Activated CD8-positive, alpha-beta memory T cell treated with anti-CD3 and anti-CD28 coated beads, Interleukin-2, amount 10 ng/mL, durations not matched to agents 7 days and 5 days (primary cell): ENCODE results near the gene FAM72D. TPM values are rescaled to one million over a fixed set of nuclear protein-coding genes. Genes with fewer than 3 reads are reported as not detected.
"Not testable (repeated sequence)": the region's sequence is repeated elsewhere in the genome, so short reads cannot be mapped to it uniquely, and the experiment has no call there.

ENCODE experiments used
- ATAC-seq: fragments of 150-1000 bp; cut with Tn5 transposase; one replicate; pipeline ENCODE4 v1.10.0; 2021; ENCODE audit warnings: moderate library complexity
- CTCF ChIA-PET: fragments of 350-600 bp; sonication (Branson Sonifier 250); formaldehyde crosslinking; loops from one replicate; lab custom pipeline; 2021; ENCODE audit warnings: antibody characterized with exemption; lab: Charles Lee
- DNase-seq: peaks from one replicate; pipeline ENCODE4 v3.0.0-alpha.2; 2020
- H3K27ac Mint-ChIP-seq: one replicate; pipeline ENCODE4 v1.8.0; 2021; ENCODE audit warnings: mild to moderate bottlenecking, mixed read lengths
- H3K27me3 Mint-ChIP-seq: one replicate; pipeline ENCODE4 v1.8.0; 2021; ENCODE audit warnings: mixed read lengths
- H3K36me3 Mint-ChIP-seq: one replicate; pipeline ENCODE4 v1.8.0; 2021; ENCODE audit warnings: mild to moderate bottlenecking, mixed read lengths
- H3K4me1 Mint-ChIP-seq: one replicate; pipeline ENCODE4 v1.8.0; 2021; ENCODE audit warnings: mixed read lengths
- H3K4me3 Mint-ChIP-seq: one replicate; pipeline ENCODE4 v1.8.0; 2021; ENCODE audit warnings: mild to moderate bottlenecking, moderate library complexity, mixed read lengths
- H3K9me3 Mint-ChIP-seq: one replicate; pipeline ENCODE4 v1.8.0; 2022; ENCODE audit warnings: low read depth, mixed read lengths
- total RNA-seq, 2 experiments: library from RNA; stranded (reverse); gene quantifications; one replicate each; pipeline ENCODE4 v1.2.3, GENCODE V29; 2021

The FAM72D gene
- 10 to 100 TPM; 20.0 to 22.7 TPM for total RNA-seq

DNA sequence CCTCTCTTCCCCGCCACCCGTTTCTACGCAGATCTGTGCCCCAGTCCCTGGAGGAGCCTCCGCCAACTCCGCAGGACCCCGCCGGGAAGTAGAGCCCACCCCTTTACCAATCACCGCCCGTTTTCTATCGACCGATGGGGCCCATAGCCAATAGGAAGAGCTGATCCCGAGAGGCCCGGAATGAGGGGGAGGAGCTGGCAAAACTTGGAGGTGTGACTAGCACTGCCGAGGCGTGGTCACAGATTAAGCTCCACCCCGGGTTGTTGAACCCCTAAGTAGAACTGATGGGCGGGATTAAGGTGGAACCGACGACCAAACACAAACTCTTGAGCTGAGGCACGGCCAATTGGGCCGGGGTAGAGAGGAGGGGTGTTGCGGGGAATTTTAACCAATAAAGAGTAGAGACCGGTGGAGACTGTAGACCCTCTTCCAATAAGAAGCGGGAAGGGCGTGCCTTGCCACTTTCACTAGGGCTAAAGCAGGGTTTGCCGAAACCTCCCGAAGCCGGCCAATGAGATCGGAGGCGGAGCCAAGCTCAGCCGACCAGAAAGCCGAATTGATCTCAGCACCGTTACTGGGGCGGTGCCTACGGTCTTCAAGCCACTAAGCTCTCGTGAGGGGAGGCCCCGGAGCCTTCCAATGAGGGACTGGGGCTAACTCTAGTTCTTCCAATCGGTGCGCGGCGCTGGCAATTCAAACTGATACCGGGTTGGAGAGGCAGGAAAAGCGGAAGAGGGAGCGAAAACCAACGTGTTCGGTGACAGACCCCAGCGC lies at the start of gene FAM72D, which contains the start of gene SRGAP2B:
FAM72D (plus strand) TSS at position 691 of the 774 bp plus-strand sequence. CDS start 874 bp downstream, outside the sequence.
SRGAP2B (minus strand) TSS at position 45 of the 774 bp plus-strand sequence. CDS start 2,427 bp downstream, outside the sequence.
- H3K4me1 Mint-ChIP-seq, DNase-seq, CTCF ChIA-PET, H3K27ac Mint-ChIP-seq, H3K9me3 Mint-ChIP-seq, H3K27me3 Mint-ChIP-seq, H3K36me3 Mint-ChIP-seq: not testable (repeated sequence)
- H3K4me3 Mint-ChIP-seq, result peak within 1 kb of the TSS; percentile 46
- ATAC-seq, result peak; percentile 82

DNA sequence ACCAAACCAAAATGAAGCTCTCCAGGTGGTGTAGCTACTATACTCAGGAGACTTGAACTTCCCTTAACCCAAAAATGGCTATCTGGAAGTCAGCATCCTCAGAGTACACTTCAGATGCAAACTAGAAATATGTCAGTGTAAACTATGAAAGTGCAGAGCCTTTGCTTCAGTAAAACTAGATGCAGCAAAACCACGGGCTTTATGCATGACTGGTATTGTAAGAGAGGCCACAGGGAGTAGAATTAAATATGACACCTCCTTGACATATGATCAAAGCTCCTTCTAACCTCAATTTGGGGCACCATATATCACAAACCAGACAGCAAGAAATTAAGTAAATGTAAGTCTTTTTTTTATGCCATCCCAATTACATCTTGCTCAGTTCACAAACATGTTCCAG lies 48.2 kb upstream of the FAM72D start:
- H3K36me3 Mint-ChIP-seq, H3K27me3 Mint-ChIP-seq, CTCF ChIA-PET, H3K9me3 Mint-ChIP-seq, H3K27ac Mint-ChIP-seq, H3K4me1 Mint-ChIP-seq, ATAC-seq, H3K4me3 Mint-ChIP-seq, DNase-seq: not testable (repeated sequence)

DNA sequence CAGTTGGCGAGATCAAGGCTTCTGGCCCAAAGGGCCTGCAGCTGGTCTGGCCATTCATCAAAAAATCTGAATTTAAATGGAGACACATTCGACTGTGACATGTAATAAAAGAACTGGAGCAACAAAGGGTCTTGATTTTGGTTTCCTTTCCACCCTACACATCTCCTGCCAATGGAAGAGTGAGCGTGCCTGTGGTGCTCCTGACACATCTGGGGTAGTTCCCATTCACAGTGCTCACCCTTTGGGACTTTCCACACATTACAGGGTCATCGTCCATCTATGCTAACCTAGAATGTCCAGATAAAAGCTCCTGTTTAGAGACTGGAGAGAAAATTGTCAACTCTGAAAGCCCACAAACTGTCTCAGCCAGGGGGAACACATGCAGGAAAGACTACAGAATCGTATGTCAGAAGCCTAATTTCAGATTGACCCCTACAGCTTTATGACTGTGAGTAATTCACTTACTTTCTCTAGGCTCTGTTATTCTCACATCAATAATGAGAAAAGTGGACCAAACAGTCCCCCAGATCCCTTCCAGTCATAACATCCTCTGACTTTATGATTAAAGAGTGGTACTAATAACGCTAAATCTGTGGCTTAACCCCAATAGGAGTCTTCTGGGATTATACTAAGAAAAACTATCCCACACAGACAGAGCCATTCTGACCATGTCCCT lies 47.5 kb upstream of the FAM72D start:
- CTCF ChIA-PET, H3K4me1 Mint-ChIP-seq, H3K4me3 Mint-ChIP-seq, H3K27me3 Mint-ChIP-seq, H3K36me3 Mint-ChIP-seq, H3K9me3 Mint-ChIP-seq, H3K27ac Mint-ChIP-seq, DNase-seq, ATAC-seq: not testable (repeated sequence)

DNA sequence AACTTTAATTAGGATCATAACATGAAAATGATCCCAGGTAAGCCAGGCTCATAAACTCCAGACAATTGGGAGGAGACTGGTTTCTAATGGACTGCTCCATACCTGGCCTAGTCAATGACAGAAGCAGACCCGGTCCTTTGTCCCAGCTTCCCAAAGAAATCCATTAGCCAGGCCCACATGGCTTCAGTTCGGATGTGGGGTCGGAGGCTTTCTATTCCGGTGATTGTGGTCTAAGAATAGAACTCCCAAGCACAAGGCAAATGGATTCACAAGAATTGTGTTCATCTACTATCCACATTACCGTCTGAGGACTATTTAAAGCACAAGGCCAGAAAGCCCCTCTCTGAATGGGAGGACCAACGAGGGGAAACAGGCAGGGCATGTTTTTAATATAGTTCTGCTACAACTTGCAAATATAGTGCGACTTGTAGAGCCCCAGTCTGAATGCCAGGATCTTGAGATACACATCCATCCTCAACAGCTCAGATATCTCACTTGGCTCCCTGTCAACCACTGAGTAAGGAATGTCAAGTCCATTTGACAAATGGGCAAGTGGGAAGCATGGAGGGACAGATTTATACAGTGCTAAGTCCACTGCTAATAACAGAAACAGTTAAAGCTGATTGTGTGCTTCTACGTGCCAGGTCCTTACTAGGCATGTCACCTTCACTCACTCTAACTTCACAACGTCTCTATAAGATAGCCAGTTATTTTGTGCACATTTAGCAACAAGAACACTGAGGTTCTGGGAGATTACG lies 43.6 kb upstream of the FAM72D start:
- H3K27me3 Mint-ChIP-seq, CTCF ChIA-PET, H3K4me1 Mint-ChIP-seq, DNase-seq, ATAC-seq, H3K36me3 Mint-ChIP-seq, H3K9me3 Mint-ChIP-seq, H3K27ac Mint-ChIP-seq, H3K4me3 Mint-ChIP-seq: not testable (repeated sequence)

DNA sequence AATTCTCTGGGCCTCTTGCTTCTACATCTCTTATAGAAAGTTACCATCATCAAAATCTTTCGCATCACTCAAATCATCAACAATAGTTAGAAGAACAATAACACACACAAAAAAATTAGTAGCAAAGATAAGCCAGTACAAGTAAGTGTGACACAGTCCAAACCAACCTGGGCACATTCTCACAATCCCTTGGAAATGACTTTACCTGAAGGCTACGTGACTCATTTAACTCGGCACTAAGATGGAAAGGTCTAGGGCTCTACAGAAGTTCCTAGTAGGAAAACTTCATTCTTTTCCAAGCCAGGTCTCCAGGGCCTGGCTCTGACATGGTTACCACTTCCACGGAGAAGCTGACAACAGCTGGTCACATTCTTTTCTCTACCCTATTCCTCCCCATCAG lies 42.3 kb upstream of the FAM72D start:
- H3K27me3 Mint-ChIP-seq, H3K4me3 Mint-ChIP-seq, CTCF ChIA-PET, DNase-seq, H3K4me1 Mint-ChIP-seq, H3K27ac Mint-ChIP-seq, H3K9me3 Mint-ChIP-seq, ATAC-seq, H3K36me3 Mint-ChIP-seq: not testable (repeated sequence)

DNA sequence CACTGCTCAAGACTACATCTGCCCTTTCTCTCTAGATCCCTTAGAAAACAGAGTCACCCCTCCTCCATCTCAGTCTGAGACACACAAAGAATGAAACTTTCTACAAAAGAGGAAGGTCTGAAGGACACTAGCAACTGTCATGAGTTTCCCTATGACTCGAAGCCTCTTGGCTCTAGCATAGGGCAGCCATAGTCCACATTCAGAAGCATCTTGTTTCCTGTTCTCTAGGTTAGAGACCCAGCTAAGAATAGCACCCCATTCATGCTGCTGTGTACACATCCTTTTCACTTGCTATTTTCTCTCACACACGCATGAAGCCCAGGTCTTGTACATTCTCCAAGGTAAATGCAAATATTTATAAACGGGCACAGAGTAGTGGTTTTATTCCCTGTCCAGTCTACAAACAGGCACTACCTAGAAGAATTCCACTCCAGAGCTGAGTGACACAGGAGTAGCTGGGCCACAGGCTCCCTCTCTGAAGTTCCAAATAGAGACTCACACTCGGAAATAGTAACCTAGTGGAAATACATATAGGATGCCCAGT lies 40.5 kb upstream of the FAM72D start:
- H3K36me3 Mint-ChIP-seq, H3K4me1 Mint-ChIP-seq, DNase-seq, H3K27me3 Mint-ChIP-seq, H3K27ac Mint-ChIP-seq, CTCF ChIA-PET, H3K9me3 Mint-ChIP-seq, H3K4me3 Mint-ChIP-seq: not testable (repeated sequence)
- ATAC-seq, result peak; percentile 93

DNA sequence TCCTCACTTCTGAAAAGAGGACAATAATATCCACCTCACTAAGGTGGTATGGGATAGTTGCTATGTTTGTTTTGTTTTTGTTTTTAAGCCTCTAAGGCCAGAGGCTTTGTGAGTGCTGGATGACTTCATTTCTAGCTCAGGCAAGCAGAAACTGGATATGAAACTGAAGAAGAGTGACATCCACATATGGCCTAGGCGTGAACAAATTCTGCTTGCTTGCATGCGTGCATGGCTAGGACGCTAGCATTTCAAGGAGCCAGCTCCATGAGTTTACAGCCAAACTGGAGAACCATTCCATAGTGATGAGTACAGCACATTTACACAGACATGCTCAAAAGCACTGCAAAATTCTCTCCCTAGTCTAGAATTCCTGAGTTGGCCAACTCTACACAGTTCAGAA lies 37.6 kb upstream of the FAM72D start:
- H3K36me3 Mint-ChIP-seq, H3K4me1 Mint-ChIP-seq, H3K4me3 Mint-ChIP-seq, H3K9me3 Mint-ChIP-seq, DNase-seq, H3K27ac Mint-ChIP-seq, CTCF ChIA-PET, H3K27me3 Mint-ChIP-seq: not testable (repeated sequence)
- ATAC-seq, result peak; percentile 29

DNA sequence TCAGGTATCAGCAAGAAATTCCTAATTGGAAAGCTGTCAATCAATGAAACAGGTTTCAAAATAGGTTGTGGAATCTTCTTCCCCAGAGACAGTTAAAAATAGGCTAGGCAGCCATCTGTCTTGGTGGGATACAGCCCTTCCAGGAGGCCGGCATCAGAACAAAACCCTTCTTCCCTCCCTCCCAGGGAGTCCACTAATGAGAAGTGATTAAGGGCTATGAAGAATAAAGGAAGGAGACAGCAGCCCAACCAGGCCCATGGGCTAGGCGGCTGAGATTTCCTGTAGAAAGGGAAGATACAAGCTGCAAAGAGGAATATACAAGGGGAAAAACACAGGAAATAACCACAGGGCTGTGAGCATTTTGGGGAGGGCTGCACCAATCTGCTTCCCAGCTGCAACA lies 32.5 kb upstream of the FAM72D start:
- CTCF ChIA-PET, H3K9me3 Mint-ChIP-seq, H3K27ac Mint-ChIP-seq, H3K4me1 Mint-ChIP-seq, H3K36me3 Mint-ChIP-seq, ATAC-seq, H3K27me3 Mint-ChIP-seq, DNase-seq, H3K4me3 Mint-ChIP-seq: not testable (repeated sequence)

DNA sequence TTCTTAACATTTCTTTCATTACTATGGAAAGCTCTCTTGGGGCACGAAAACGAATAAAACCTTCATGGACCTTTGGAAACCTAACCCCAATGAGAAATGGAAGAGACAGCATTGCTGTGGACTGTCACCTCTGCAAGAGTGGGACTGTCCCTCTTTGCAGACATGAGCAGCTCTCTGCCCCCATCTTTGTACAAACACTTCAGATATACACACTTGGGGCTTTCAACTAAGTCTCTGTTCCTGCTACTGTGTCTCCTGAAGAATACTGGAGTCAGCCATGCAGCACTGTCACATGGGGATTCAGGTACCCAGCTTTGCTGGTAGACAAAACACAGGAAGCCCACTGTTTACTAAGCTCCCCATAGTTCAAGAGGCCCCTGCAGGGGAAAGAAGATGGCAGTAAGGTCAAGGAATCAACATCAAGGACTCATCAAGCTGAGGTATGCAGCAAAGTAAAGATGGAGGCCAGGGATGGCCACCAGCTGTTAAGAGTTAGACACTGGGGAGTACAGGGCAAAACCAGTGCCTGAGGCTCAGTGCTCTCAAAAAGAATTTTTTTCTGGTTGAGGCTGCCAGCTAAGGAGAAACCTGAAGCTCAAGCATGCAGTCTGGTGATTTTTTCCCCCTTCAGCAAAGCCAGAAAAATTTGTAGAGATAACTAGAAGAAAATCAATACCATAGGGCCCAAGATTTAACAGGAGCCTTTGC lies 31.7 kb upstream of the FAM72D start:
- H3K4me1 Mint-ChIP-seq, H3K36me3 Mint-ChIP-seq, H3K9me3 Mint-ChIP-seq, H3K27me3 Mint-ChIP-seq, ATAC-seq, H3K4me3 Mint-ChIP-seq, DNase-seq, H3K27ac Mint-ChIP-seq, CTCF ChIA-PET: not testable (repeated sequence)

DNA sequence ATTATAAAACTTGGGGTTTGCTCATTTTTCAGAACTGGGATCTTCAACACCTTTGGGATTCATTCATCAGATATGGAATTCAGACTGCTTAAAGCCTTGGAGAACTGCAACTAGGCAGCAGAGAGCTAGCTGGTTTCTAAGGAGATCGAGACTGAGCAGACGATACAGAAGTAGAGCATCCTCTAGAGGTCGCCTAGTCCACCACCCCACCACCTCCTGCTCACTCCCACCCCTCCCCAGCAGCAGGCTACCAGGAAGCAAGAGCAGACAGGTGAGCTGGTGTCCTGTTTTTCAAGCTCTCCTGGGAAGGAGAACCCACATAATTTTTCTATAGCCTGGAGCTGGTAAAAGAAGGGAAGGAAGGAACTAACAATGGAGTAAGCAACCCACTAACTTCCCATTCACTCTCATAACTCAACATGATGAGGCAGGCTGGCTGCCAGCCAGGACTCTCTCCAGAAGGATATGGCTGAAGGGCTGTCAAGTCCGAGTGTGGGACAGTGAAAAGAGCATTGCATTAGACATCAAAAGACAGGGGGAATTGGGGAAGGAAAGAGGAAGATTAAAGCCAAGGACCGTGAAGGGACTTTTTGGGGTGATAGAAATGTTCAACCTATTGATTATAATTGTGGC lies 30.5 kb upstream of the FAM72D start:
- H3K36me3 Mint-ChIP-seq, CTCF ChIA-PET, H3K4me1 Mint-ChIP-seq, H3K27ac Mint-ChIP-seq, ATAC-seq, H3K4me3 Mint-ChIP-seq, DNase-seq, H3K27me3 Mint-ChIP-seq, H3K9me3 Mint-ChIP-seq: not testable (repeated sequence)

DNA sequence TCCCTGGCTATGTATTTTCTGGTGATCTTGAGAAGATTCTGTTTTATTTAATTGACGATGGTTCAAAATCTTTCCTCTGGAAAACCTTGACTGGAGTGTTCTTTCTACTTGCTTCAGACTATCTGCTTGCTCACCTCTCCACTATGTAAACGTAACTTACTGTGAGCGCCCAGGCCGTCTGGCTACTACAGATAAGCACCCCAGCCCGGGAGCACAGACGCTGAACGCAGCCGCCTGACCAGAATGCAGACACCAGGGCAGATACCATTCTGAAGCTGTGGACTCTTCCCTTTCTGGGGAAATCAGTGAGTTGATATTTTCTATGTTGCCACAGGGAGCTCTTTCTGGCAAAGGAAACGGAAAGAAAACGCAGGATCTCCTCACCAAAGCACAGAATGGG lies 29.3 kb upstream of the FAM72D start:
- ATAC-seq, H3K36me3 Mint-ChIP-seq, DNase-seq, H3K27me3 Mint-ChIP-seq, H3K4me1 Mint-ChIP-seq, CTCF ChIA-PET, H3K27ac Mint-ChIP-seq, H3K4me3 Mint-ChIP-seq, H3K9me3 Mint-ChIP-seq: not testable (repeated sequence)

DNA sequence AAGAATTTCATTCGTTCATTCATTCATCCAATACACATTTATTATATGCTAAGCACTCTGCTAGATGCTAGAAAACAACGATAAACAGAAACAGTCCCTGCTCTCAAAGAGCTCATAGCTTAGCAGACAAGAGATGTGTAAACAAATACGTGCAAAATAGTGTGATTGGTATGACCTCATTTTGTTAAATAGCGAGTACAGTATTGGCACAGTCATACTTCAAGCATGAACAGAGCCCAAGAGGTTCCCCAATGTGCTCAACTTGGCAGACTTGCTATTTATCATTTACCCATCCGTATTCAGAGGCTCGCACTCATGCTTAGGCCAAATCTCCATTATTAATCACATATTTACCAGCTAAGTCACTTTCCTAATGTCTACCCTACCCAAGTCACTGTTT lies 24.2 kb upstream of the FAM72D start:
- H3K27ac Mint-ChIP-seq, H3K27me3 Mint-ChIP-seq, ATAC-seq, H3K4me1 Mint-ChIP-seq, H3K9me3 Mint-ChIP-seq, CTCF ChIA-PET, H3K36me3 Mint-ChIP-seq, DNase-seq, H3K4me3 Mint-ChIP-seq: not testable (repeated sequence)
